HT-29 (cell line): ENCODE data around the gene AMN1. TPM values are rescaled to one million over a fixed set of nuclear protein-coding genes. Genes with fewer than 3 reads are reported as not detected.
"Not testable (repeated sequence)": the region's sequence is repeated elsewhere in the genome, so short reads cannot be mapped to it uniquely, and the experiment has no call there.

Source experiments
- DNase-seq: peaks from one replicate; pipeline ENCODE4 v3.0.0-alpha.2; 2015; ENCODE audit warnings: low spot score
- total RNA-seq: library from RNA; depleted of rRNA; stranded (reverse); fragments of >200 nt; shearing (Covaris generic); gene quantifications from 2 replicates; pipeline ENCODE4 v1.2.3, GENCODE V29; 2014

The AMN1 gene
- total RNA-seq, 1 experiment from 2014 or later: 2.7 TPM

GRCh38 chr12:31685801-31686200 is 43.0 kb downstream of the AMN1 start:
- no peak for DNase-seq

GRCh38 chr12:31682136-31682962 is 46.5 kb downstream of the AMN1 start:
- peak; percentile 94 for DNase-seq

GRCh38 chr12:31672521-31672920 is 56.3 kb downstream of the AMN1 start:
- DNase-seq: no peak

- not testable (repeated sequence) for DNase-seq
These were observed 59.2 kb downstream of the AMN1 start for GRCh38 chr12:31669582-31669981.

- no peak for DNase-seq
These were observed 59.8 kb downstream of the AMN1 start for GRCh38 chr12:31669020-31669419.

GRCh38 chr12:31664038-31664437 is 64.8 kb downstream of the AMN1 start:
- DNase-seq: no peak

GRCh38 chr12:31663576-31663975 is 65.2 kb downstream of the AMN1 start:
- no peak for DNase-seq

GRCh38 chr12:31662176-31662849 is 66.5 kb downstream of the AMN1 start:
- no peak for DNase-seq

- DNase-seq: peak; percentile 99
These were observed 69.5 kb downstream of the AMN1 start, which contains the start of gene ETFBKMT for GRCh38 chr12:31659087-31659942. TSS of gene ETFBKMT (plus strand) at chr12:31659688. CDS start at chr12:31661954, 2,266 bp downstream.

- DNase-seq: no peak
These were observed 70.2 kb downstream of the AMN1 start for GRCh38 chr12:31658471-31659086.

GRCh38 chr12:31655792-31656191 is 73.0 kb downstream of the AMN1 start:
- DNase-seq: no peak

- DNase-seq: no peak
These were observed 73.6 kb downstream of the AMN1 start for GRCh38 chr12:31655208-31655607.

GRCh38 chr12:31651893-31652521 is 76.8 kb downstream of the AMN1 start:
- DNase-seq: no peak

GRCh38 chr12:31650918-31651317 is 77.9 kb downstream of the AMN1 start:
- DNase-seq: peak; percentile 91

GRCh38 chr12:31647086-31647491 is 81.7 kb downstream of the AMN1 start:
- no peak for DNase-seq

GRCh38 chr12:31645924-31646323 is 82.9 kb downstream of the AMN1 start:
- no peak for DNase-seq

GRCh38 chr12:31644536-31644935 is 84.3 kb downstream of the AMN1 start:
- no peak for DNase-seq

- no peak for DNase-seq
These were observed 87.2 kb downstream of the AMN1 start for GRCh38 chr12:31641509-31642090.

- no peak for DNase-seq
These were observed 94.2 kb downstream of the AMN1 start for GRCh38 chr12:31634620-31635019.

GRCh38 chr12:31633464-31633863 is 95.4 kb downstream of the AMN1 start:
- DNase-seq: no peak

GRCh38 chr12:31631809-31632208 is 97.0 kb downstream of the AMN1 start:
- no peak for DNase-seq
